NCI-H1436 treated with DMSO at 0.1 percent for 48 hours (cell line): ENCODE data around the gene FLNB.

ENCODE experiments used
- DNase-seq: peaks from one replicate; lab custom pipeline; 2025; lab: John Stamatoyannopoulos, UW

Gene FLNB

GRCh38 chr3:58205981-58206380 is 197.8 kb downstream of the FLNB start:
- no peak for DNase-seq

- DNase-seq = no peak
These were observed 198.3 kb downstream of the FLNB start for GRCh38 chr3:58206406-58207011.

DNA sequence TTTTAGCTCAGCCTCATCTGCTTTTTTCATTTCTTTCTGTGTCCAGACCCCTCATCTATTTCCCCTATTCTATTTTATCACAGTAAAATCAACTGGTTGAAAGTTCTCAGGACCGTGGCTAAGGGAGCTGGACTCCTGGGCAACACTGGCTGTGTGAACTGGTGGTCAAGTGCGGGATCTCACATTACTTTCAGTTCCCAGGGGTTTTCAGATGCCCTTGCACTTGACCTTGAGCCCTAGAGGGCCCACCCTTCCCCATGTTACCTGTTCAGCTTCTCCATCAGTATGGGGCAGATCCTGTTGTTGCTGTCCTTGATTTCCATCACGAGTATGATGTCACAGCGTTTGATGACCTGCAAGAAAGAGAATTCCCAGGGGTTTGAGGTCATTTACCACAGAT is 199.7 kb downstream of the FLNB start:
- no peak for DNase-seq

GRCh38 chr3:58209933-58210332 is 201.7 kb downstream of the FLNB start:
- no peak for DNase-seq

GRCh38 chr3:58210761-58211460 is 202.7 kb downstream of the FLNB start, which contains the start of gene DNASE1L3:
Gene DNASE1L3 (minus strand): TSS chr3:58210972. CDS start chr3:58210906, 66 bp downstream.
- DNase-seq = no peak

- DNase-seq = no peak
These were observed 206.5 kb downstream of the FLNB start for GRCh38 chr3:58214484-58215316.

DNA sequence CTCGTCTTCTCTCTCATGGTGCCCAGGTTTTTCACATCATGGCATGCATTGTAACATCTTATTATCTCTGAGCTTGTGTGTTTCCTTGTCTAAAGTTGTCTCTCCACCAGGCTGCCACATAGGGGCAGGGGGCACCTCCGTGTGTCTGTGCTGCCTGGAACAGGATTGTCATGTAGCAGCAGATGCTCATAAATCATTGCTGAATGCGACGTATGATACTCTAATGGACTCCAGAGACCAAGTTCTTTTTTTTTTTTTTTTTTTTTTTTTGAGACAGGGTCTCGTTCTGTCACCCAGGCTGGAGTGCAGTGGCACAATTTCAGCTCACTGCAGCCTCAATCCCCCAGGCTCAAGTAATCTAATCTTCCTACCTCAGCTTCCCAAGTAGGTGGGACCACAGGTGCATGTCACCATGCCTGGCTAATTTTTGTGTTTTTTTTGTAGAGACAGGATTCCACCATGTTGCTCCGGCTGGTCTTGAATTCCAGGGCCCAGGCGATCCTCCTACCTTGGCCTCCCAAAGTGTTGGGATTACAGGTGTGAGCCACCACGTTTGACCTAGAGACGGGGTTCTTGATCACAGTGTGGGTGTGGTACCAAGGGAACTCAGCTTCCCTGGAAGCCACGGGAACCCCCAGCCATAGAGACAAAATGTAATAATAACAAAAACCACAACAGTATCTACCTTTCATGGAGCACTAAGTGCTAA is 207.2 kb downstream of the FLNB start:
- no peak for DNase-seq

DNA sequence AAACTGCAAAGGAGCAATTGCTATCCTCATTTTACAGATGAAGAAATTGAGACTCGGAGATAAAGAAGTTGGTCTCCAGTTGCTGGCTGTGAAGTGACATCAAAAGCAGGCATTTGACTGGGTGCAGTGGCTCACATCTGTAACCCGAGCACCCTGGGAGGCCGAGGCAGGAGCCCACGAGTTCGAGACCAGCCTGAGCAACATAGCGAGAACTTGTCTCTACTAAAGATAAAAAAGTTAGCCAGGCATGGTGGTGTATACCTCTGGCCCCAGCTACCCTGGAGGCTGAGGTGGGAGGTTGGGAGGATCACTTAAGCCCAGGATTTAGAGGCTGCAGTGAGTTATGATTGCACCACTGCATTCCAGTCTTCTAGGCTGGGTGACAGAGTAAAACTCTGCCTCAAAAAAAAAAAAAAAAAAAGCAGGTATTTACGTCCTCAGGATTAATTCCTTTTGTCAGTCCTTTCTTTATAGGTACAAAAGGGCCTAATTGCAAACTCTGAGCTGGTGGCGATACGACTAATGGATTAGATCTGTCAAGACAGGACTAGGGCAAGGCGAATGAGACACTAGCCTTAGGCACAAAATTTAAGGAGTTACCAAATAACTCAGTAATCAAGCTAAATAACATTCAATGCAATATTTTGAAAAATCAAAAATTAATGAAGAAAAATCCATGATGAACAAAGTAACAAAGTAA is 208.4 kb downstream of the FLNB start:
- DNase-seq = no peak

DNA sequence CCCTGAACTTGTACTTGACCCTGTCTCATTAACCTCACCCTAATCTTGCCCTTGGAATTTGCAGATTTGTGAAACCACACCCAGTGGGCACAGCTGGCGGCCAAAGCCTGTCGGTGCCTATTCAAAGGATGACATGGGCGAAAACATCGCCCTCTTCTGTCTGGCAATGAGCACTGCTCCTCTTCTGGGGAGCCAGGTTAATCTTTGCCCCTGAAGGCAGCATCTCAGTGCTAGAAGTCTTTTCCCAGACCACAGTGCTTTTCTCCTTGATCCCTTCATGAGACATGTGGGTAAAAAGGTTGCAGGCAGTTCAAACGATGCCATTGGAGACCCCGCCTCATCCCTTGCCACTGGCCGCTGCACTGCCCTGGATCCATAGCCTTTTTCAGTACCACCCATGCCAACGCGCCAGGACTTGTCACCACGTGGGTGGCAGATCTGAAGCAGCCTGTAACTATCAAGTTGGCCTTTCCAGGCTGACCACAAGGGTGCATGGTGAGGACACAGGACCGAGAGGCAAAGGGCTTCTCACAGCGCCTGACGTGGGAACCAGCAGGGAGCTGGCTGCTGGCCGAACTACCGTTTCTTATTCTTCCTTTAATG is 209.1 kb downstream of the FLNB start:
- no peak for DNase-seq

DNA sequence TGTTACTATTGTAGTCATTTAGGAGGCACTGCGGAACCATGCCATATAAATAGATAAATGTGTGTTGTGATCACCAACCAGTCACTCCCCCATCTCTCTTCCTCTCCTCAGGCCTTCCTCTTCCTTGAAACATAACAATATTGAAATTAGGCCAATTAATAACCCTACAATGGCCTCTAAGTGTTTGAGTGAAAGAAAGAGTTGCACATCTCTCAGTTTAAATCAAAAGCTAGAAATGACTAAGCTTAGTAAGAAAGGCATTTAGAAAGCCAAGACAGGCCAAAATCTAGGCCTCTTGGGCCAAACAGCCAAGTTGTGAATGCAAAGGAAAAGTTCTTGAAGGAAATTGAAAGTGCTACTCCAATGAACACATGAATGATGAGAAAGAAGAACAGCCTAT is 210.7 kb downstream of the FLNB start:
- DNase-seq = no peak
